T47D (cell line): Measurements from ENCODE around the gene RHBDF1.
"Not testable (repeated sequence)": the region's sequence is repeated elsewhere in the genome, so short reads cannot be mapped to it uniquely, and the experiment has no call there.

Experiments used
- DNase-seq, 2 experiments: peaks; one replicate each; pipeline versions ENCODE4 v3.0.0 to v3.0.0-alpha.2; 2011 to 2012; ENCODE audit warnings: low read depth in 1 of 2, low spot score in 1 of 2
- JUND ChIP-seq: IDR thresholded peaks from 2 replicates; pipeline ENCODE4 v1.6.1; 2012; ENCODE audit warnings: low read depth
- in situ Hi-C: cut with HindIII; loops from 2 replicates; pipeline ENCODE4 v1.10.0; 2016; ENCODE audit warnings: low sequenced_read_pairs, low pct_unique_long_range_greater_than_20kb

The RHBDF1 gene

GRCh38 chr16:10772-11171 is 61.7 kb downstream of the RHBDF1 start:
- DNase-seq, in situ Hi-C loops: not testable (repeated sequence)

GRCh38 chr16:9903-10665 is 62.3 kb downstream of the RHBDF1 start:
- in situ Hi-C loops = no loop called here
- DNase-seq = no peak
- TF ChIP-seq JUND = no peak
